ENCODE measurements around the gene SLC9A7.

Gene SLC9A7

DNA sequence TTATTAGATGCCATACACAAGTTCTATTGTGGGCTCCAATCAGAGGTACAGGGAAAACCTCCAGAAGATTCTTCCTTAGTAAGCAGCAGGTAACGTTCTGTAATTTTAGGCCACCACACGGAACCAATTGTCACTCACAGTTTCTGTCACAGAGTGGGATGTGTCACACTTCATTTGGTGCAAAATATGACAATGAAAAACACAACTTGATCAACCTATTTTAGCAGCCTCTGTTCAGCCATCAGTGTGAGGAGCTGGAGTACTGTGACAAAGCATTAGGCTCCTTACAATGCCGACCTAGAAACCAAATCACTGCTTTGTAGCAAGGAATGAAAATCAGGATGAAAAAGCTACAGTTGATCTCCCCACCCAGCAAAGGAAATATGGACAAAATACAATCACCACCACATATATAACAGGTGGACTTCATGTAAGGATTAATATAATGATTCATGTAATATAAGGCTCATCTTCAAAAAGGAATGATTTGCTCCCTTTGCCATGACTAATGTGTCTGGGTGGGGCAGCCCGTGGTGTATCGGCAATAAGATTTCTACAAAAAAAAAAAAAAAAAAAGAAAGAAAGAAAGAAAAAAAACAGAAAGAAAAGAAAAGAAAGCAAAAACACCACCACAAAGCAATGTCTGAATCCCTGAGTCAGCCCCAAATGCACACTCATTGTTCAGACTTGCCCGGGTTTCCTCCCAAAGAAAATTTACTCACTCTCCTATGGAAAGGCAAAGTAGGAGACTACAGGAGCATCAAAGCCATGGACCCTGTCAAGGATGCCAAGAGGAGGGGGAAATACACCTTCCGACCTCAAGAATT lies 36.0 kb downstream of the SLC9A7 start:
- H3K4me2 ChIP-seq (ENCODE audit: low read length) = no peak overlapping the region
- H3K36me3 ChIP-seq (ENCODE audit: control insufficient read depth, insufficient read depth, low read length) = no peaks in the 10 kb centered on the region
- H2AFZ ChIP-seq = no peak overlapping the region
- no peak overlapping the region for H3K9ac ChIP-seq
- no peaks in the 10 kb centered on the region for H3K27me3 ChIP-seq (ENCODE audit: control insufficient read depth, insufficient read depth, low read length)
- TF ChIP-seq, protein P1, sequence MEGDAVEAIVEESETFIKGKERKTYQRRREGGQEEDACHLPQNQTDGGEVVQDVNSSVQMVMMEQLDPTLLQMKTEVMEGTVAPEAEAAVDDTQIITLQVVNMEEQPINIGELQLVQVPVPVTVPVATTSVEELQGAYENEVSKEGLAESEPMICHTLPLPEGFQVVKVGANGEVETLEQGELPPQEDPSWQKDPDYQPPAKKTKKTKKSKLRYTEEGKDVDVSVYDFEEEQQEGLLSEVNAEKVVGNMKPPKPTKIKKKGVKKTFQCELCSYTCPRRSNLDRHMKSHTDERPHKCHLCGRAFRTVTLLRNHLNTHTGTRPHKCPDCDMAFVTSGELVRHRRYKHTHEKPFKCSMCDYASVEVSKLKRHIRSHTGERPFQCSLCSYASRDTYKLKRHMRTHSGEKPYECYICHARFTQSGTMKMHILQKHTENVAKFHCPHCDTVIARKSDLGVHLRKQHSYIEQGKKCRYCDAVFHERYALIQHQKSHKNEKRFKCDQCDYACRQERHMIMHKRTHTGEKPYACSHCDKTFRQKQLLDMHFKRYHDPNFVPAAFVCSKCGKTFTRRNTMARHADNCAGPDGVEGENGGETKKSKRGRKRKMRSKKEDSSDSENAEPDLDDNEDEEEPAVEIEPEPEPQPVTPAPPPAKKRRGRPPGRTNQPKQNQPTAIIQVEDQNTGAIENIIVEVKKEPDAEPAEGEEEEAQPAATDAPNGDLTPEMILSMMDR (IDR thresholded peaks at IDR 0.05) = no peak
- peaks cover 3% of the 10 kb centered on the region for H3K79me2 ChIP-seq
- H3K9me3 ChIP-seq (ENCODE audit: control insufficient read depth, low read length) = no peaks in the 10 kb centered on the region
- no peak overlapping the region for H3K4me3 ChIP-seq (ENCODE audit: low read depth, low read length)
- no peaks in the 10 kb centered on the region for H3K4me1 ChIP-seq
- no peak overlapping the region for H3K27ac ChIP-seq

DNA sequence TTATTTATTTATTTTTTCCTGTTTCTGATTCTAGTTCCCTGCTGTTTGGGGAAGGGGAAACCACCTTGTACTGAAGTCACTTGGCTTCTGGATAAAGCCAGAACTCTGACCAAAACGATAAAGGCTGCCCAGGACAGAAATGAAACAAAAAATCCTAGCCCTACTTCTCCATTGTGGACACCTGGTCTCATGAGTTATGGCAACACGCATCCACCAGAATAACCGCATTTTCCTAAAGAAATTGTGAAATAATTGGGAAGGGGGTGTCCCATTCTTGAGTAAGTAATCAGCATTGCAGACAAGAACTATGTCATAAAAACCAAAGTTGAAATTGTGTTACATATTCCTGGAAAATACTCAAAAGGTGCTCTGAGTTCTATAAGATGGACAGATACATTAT lies 42.1 kb downstream of the SLC9A7 start:
- H3K9ac ChIP-seq = no peak overlapping the region
- no peak overlapping the region for H3K4me3 ChIP-seq (ENCODE audit: low read depth, low read length)
- no peak overlapping the region for H3K27ac ChIP-seq
- no peaks in the 10 kb centered on the region for H3K4me1 ChIP-seq
- no peak overlapping the region for H3K4me2 ChIP-seq (ENCODE audit: low read length)
- H3K27me3 ChIP-seq (ENCODE audit: control insufficient read depth, insufficient read depth, low read length) = no peaks in the 10 kb centered on the region
- TF ChIP-seq, protein P1 (IDR thresholded peaks at IDR 0.05) = no peak
- no peaks in the 10 kb centered on the region for H3K79me2 ChIP-seq
- H2AFZ ChIP-seq = no peak overlapping the region
- no peaks in the 10 kb centered on the region for H3K9me3 ChIP-seq (ENCODE audit: control insufficient read depth, low read length)
- no peaks in the 10 kb centered on the region for H3K36me3 ChIP-seq (ENCODE audit: control insufficient read depth, insufficient read depth, low read length)

DNA sequence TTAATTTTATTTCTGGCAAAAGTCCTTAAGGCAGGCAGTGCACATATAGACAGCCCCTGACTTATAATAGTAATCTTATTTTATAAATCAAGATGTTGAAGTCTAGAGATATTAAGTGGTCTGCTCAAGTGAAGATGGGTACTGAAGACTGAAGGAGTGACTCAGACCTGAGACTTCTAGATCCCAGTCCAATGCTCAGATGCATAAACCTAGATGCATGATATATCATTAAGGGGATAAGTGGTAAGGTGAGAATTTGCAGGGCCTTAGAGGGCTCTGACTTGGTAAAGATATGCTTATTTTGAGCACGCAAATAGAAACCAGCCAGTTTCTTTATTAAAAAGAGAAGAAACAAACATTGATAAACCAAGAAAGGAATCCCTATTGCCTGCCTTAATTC lies 42.9 kb downstream of the SLC9A7 start:
- no peak overlapping the region for H3K4me2 ChIP-seq (ENCODE audit: low read length)
- H3K36me3 ChIP-seq (ENCODE audit: control insufficient read depth, insufficient read depth, low read length) = no peaks in the 10 kb centered on the region
- H3K9ac ChIP-seq = no peak overlapping the region
- no peaks in the 10 kb centered on the region for H3K27me3 ChIP-seq (ENCODE audit: control insufficient read depth, insufficient read depth, low read length)
- H3K4me1 ChIP-seq = no peaks in the 10 kb centered on the region
- H3K27ac ChIP-seq = no peak overlapping the region
- H3K79me2 ChIP-seq = no peaks in the 10 kb centered on the region
- no peak overlapping the region for H3K4me3 ChIP-seq (ENCODE audit: low read depth, low read length)
- TF ChIP-seq, protein P1 (IDR thresholded peaks at IDR 0.05) = no peak
- no peak overlapping the region for H2AFZ ChIP-seq
- H3K9me3 ChIP-seq (ENCODE audit: control insufficient read depth, low read length) = no peaks in the 10 kb centered on the region

DNA sequence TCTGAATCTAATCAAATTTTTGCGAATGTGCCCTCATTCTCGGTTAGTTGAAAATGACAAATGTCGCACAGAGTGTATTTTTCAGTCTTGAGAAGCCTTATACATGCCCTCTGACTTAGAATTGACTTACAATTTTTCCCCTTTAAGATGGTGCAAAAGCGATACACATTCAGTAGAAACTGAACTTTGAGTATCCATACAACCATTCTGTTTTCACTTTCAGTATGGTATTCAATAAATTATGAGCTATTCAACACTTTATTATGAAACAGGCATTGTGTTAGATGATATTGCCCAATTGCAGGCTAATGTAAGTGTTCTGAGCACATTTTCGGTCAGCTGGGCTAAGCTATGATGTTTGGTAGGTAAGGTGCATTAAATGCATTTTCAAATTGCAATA lies 43.4 kb downstream of the SLC9A7 start:
- Histone ChIP-seq H2AFZ (no peak overlapping the region), H3K4me3 (ENCODE audit: low read depth, low read length) (no peak overlapping the region), H3K36me3 (ENCODE audit: control insufficient read depth, insufficient read depth, low read length) (no peaks in the 10 kb centered on the region), H3K4me2 (ENCODE audit: low read length) (no peak overlapping the region), H3K9ac (no peak overlapping the region), H3K27me3 (ENCODE audit: control insufficient read depth, insufficient read depth, low read length) (no peaks in the 10 kb centered on the region), H3K9me3 (ENCODE audit: control insufficient read depth, low read length) (no peaks in the 10 kb centered on the region), H3K79me2 (no peaks in the 10 kb centered on the region), H3K27ac (no peak overlapping the region), H3K4me1 (no peaks in the 10 kb centered on the region)
- TF ChIP-seq, protein P1 (IDR thresholded peaks at IDR 0.05) = no peak

Data from parathyroid adenoma (tissue), 2 donors.